ENCODE measurements around the gene NADK. TPM values are rescaled to one million over a fixed set of nuclear protein-coding genes. Genes with fewer than 3 reads are reported as not detected.
"Not testable (repeated sequence)": the region's sequence is repeated elsewhere in the genome, so short reads cannot be mapped to it uniquely, and the experiment has no call there.

NADK gene
- polyA plus RNA-seq, 1 experiment, result 37.8 TPM

GRCh38 chr1:1754051-1754815 lies 24.0 kb downstream of the NADK start:
- ChIA-PET CTCF (no interaction called here), POLR2A (no interaction called here)
- TF ChIP-seq CTCF (IDR thresholded peaks at IDR 0.05; ENCODE audit: low read depth, low read length), result no peak
- H3K27me3 ChIP-seq (ENCODE audit: control insufficient read depth, insufficient read depth, low read length), result no peaks in the 10 kb centered on the region
- no peak overlapping the region for H3K4me3 ChIP-seq (ENCODE audit: low read depth, low read length)
- H3K9me3 ChIP-seq (ENCODE audit: control insufficient read depth, insufficient read depth, low read length), result no peaks in the 10 kb centered on the region; the same call in 1 of the 2 replicates
- no peak overlapping the region for H3K27ac ChIP-seq (ENCODE audit: low read depth, low read length)
- no peak for DNase-seq (ENCODE audit: low read depth, low spot score)

- POLR2A ChIA-PET, result no interaction called here
- Histone ChIP-seq H3K27me3 (ENCODE audit: control insufficient read depth, insufficient read depth, low read length) (no peaks in the 10 kb centered on the region), H3K4me3 (ENCODE audit: low read depth, low read length) (no peak overlapping the region), H3K9me3 (ENCODE audit: control insufficient read depth, insufficient read depth, low read length) (no peaks in the 10 kb centered on the region; the same call in 1 of the 2 replicates), H3K27ac (ENCODE audit: low read depth, low read length) (no peak overlapping the region)
- CTCF ChIA-PET, result no interaction called here
- TF ChIP-seq CTCF (IDR thresholded peaks at IDR 0.05; ENCODE audit: low read depth, low read length), result no peak
- DNase-seq (ENCODE audit: low read depth, low spot score), result no peak
Measured at GRCh38 chr1:1753607-1754005, 24.7 kb downstream of the NADK start.

GRCh38 chr1:1752636-1753606 lies 25.3 kb downstream of the NADK start:
- H3K27ac ChIP-seq (ENCODE audit: low read depth, low read length), result no peak overlapping the region
- no peak overlapping the region for H3K4me3 ChIP-seq (ENCODE audit: low read depth, low read length)
- TF ChIP-seq CTCF (IDR thresholded peaks at IDR 0.05; ENCODE audit: low read depth, low read length), result no peak
- no peaks in the 10 kb centered on the region for H3K27me3 ChIP-seq (ENCODE audit: control insufficient read depth, insufficient read depth, low read length)
- CTCF ChIA-PET, result no interaction called here
- H3K9me3 ChIP-seq (ENCODE audit: control insufficient read depth, insufficient read depth, low read length), result no peaks in the 10 kb centered on the region; the same call in 1 of the 2 replicates
- POLR2A ChIA-PET, result no interaction called here
- DNase-seq (ENCODE audit: low read depth, low spot score), result no peak

GRCh38 chr1:1752190-1752589 lies 26.1 kb downstream of the NADK start:
- Histone ChIP-seq H3K27ac (ENCODE audit: low read depth, low read length) (no peak overlapping the region), H3K4me3 (ENCODE audit: low read depth, low read length) (no peak overlapping the region), H3K27me3 (ENCODE audit: control insufficient read depth, insufficient read depth, low read length) (no peaks in the 10 kb centered on the region), H3K9me3 (ENCODE audit: control insufficient read depth, insufficient read depth, low read length) (no peaks in the 10 kb centered on the region; the same call in 1 of the 2 replicates)
- DNase-seq (ENCODE audit: low read depth, low spot score), result no peak
- ChIA-PET POLR2A (no interaction called here), CTCF (no interaction called here)
- TF ChIP-seq CTCF (IDR thresholded peaks at IDR 0.05; ENCODE audit: low read depth, low read length), result no peak

GRCh38 chr1:1749941-1750340 lies 28.3 kb downstream of the NADK start:
- POLR2A ChIA-PET, result not testable (repeated sequence)

More at GRCh38 chr1:1749941-1750340, 28.3 kb downstream of the NADK start:
- H3K27ac ChIP-seq (ENCODE audit: low read depth, low read length); H3K27me3 ChIP-seq (ENCODE audit: control insufficient read depth, insufficient read depth, low read length); DNase-seq (ENCODE audit: low read depth, low spot score); CTCF ChIA-PET; H3K9me3 ChIP-seq (ENCODE audit: control insufficient read depth, insufficient read depth, low read length); H3K4me3 ChIP-seq (ENCODE audit: low read depth, low read length): not testable (repeated sequence)

Data from AG04450 (cell line).